Measurements from ENCODE around the gene ATP8B4. TPM values are rescaled to one million over a fixed set of nuclear protein-coding genes. Genes with fewer than 3 reads are reported as not detected.

ATP8B4 gene
- polyA plus RNA-seq, 1 of the 3 experiments (the other 2 are of a cell fraction): 0.03 TPM

DNA sequence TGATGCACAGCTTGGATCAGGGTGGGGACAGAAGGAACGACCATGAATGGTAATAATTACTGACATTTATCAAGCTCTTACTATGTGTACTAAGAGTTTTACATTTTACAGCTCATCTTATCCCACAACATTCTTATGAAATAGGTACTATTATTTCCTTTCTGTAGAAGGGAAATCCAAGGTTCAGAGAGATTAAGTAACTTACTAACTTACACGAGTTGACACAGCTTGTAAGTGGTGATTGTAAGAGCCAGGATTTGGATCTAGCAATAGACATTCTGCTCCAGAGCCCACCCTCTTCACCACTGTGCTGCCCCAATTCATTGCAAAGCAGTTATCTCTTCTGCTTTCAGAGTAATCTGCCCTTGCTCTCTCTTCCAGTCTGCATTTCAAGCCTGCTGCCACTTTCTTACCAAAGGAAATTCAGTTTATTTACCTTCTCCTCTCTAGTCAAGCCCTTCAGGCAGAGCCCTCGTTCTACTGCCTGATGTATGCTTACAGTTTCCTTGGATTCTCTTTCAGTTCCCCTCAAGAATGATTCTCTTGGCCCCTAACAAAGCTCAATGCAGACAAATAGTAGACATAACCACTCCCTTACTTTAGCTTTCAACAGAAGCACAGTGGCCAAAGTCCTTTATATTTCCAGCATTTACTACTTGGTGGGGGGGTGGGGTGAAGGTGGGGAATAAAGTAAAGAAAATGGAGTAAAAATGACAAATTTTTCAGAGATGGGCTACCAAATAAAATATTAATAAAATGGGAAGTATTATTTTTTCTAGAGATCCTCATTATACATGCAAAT is 65.8 kb downstream of the ATP8B4 start:
- CTCF ChIA-PET: interaction anchor here (0.6 to 4.4 kb wide), 10 partner anchors 9 to 1696 kb away, joined by 3 to 59 read pairs (median 5); no protein-coding TSS in a partner anchor
- POLR2A ChIA-PET: no interaction called here
- no peak overlapping the region for H3K4me3 ChIP-seq (ENCODE audit: low read depth in 2 of 2, low read length in 1 of 2)
- no peak overlapping the region for H2AFZ ChIP-seq (ENCODE audit: low read depth)
- H3K9me3 ChIP-seq: no peaks in the 10 kb centered on the region
- no peaks in the 10 kb centered on the region for H4K20me1 ChIP-seq (ENCODE audit: insufficient read depth)
- H3K4me1 ChIP-seq (ENCODE audit: control insufficient read depth in 1 of 2, insufficient read depth in 2 of 2, low read depth in 1 of 2, low read length in 1 of 2): no peaks in the 10 kb centered on the region; a peak in 1 of 4 replicates
- H3K9me2 ChIP-seq: no peaks in the 10 kb centered on the region
- 27% methylated on average over 3 of the region's 3 CpGs for WGBS (ENCODE audit: low lambda C conversion rate)
- H3F3A ChIP-seq (replicated peaks; ENCODE audit: insufficient read depth): no peaks in the 10 kb centered on the region
- H3K27me3 ChIP-seq (ENCODE audit: insufficient read depth): no peaks in the 10 kb centered on the region
- no peak overlapping the region for H3K9ac ChIP-seq
- TF ChIP-seq EZH2phosphoT487 (IDR thresholded peaks at IDR 0.05; ENCODE audit: borderline replicate concordance, low read depth) (no peak), RFX5 (IDR thresholded peaks at IDR 0.05; ENCODE audit: low read length) (no peak), RAD21 (IDR thresholded peaks at IDR 0.05; ENCODE audit: low read length) (no peak), EP300 (IDR thresholded peaks at IDR 0.05; ENCODE audit: borderline replicate concordance in 1 of 2, low read depth in 1 of 2, low read length in 1 of 2) (no peak), NFIC (IDR thresholded peaks at IDR 0.05; ENCODE audit: borderline replicate concordance) (no peak), TEAD4 (IDR thresholded peaks at IDR 0.05; ENCODE audit: borderline replicate concordance, insufficient read depth) (no peak), TCF12 (IDR thresholded peaks at IDR 0.05) (no peak), NRF1 (IDR thresholded peaks at IDR 0.05; ENCODE audit: low read depth, low read length) (no peak), MXI1 (IDR thresholded peaks at IDR 0.05; ENCODE audit: low read depth, low read length) (no peak), JUND (IDR thresholded peaks at IDR 0.05) (no peak), GABPA (IDR thresholded peaks at IDR 0.05; ENCODE audit: low read depth) (no peak), TAF1 (IDR thresholded peaks at IDR 0.05; ENCODE audit: borderline replicate concordance, low read depth, low read length) (no peak), POLR2AphosphoS5 (IDR thresholded peaks at IDR 0.05; ENCODE audit: low read depth, low read length) (no peak), ELF1 (IDR thresholded peaks at IDR 0.05) (no peak)
- TF ChIP-seq, protein P1, sequence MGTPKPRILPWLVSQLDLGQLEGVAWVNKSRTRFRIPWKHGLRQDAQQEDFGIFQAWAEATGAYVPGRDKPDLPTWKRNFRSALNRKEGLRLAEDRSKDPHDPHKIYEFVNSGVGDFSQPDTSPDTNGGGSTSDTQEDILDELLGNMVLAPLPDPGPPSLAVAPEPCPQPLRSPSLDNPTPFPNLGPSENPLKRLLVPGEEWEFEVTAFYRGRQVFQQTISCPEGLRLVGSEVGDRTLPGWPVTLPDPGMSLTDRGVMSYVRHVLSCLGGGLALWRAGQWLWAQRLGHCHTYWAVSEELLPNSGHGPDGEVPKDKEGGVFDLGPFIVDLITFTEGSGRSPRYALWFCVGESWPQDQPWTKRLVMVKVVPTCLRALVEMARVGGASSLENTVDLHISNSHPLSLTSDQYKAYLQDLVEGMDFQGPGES (IDR thresholded peaks at IDR 0.05; ENCODE audit: low read depth, low read length): no peak
- TF ChIP-seq, protein P2, sequence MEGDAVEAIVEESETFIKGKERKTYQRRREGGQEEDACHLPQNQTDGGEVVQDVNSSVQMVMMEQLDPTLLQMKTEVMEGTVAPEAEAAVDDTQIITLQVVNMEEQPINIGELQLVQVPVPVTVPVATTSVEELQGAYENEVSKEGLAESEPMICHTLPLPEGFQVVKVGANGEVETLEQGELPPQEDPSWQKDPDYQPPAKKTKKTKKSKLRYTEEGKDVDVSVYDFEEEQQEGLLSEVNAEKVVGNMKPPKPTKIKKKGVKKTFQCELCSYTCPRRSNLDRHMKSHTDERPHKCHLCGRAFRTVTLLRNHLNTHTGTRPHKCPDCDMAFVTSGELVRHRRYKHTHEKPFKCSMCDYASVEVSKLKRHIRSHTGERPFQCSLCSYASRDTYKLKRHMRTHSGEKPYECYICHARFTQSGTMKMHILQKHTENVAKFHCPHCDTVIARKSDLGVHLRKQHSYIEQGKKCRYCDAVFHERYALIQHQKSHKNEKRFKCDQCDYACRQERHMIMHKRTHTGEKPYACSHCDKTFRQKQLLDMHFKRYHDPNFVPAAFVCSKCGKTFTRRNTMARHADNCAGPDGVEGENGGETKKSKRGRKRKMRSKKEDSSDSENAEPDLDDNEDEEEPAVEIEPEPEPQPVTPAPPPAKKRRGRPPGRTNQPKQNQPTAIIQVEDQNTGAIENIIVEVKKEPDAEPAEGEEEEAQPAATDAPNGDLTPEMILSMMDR (IDR thresholded peaks at IDR 0.05): no peak
- TF ChIP-seq, protein P3, sequence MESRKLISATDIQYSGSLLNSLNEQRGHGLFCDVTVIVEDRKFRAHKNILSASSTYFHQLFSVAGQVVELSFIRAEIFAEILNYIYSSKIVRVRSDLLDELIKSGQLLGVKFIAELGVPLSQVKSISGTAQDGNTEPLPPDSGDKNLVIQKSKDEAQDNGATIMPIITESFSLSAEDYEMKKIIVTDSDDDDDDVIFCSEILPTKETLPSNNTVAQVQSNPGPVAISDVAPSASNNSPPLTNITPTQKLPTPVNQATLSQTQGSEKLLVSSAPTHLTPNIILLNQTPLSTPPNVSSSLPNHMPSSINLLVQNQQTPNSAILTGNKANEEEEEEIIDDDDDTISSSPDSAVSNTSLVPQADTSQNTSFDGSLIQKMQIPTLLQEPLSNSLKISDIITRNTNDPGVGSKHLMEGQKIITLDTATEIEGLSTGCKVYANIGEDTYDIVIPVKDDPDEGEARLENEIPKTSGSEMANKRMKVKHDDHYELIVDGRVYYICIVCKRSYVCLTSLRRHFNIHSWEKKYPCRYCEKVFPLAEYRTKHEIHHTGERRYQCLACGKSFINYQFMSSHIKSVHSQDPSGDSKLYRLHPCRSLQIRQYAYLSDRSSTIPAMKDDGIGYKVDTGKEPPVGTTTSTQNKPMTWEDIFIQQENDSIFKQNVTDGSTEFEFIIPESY (IDR thresholded peaks at IDR 0.05; ENCODE audit: borderline replicate concordance, low read depth): no peak
- H3K79me2 ChIP-seq (ENCODE audit: insufficient read depth): no peaks in the 10 kb centered on the region
- DNase-seq: no peak
- H3K36me3 ChIP-seq (replicated peaks in 1 of 2; ENCODE audit: control insufficient read depth in 1 of 2, insufficient read depth in 2 of 2, low read length in 1 of 2): no peaks in the 10 kb centered on the region
- H3K27ac ChIP-seq (ENCODE audit: low read depth in 2 of 2, low read length in 1 of 2): no peak overlapping the region
- no peak overlapping the region for H3K4me2 ChIP-seq

All from SK-N-SH (cell line).